Ascending aorta (tissue), 2 donors: ENCODE results near the gene PPARD. TPM values are rescaled to one million over a fixed set of nuclear protein-coding genes. Genes with fewer than 3 reads are reported as not detected.
A peak's percentile ranks its signal among the peaks of the same experiment; 100 is the strongest.

Experiments used
- DNase-seq, 2 donors: peaks; one replicate each; pipeline ENCODE4 v3.0.0-alpha.2; 2019; ENCODE audit warnings: low spot score in 2 of 2
- H3K27ac ChIP-seq, 2 donors: fragments of 200-600 bp; sonication (generic); one replicate each; pipeline ENCODE4 v1.5.1; 2016 to 2017; ENCODE audit warnings: mild to moderate bottlenecking in 1 of 2
- H3K27me3 ChIP-seq: fragments of 200-600 bp; sonication (generic); one replicate; pipeline ENCODE4 v1.5.1; 2017
- H3K36me3 ChIP-seq, 2 donors: fragments of 200-600 bp; sonication (generic); one replicate each; pipeline ENCODE4 v1.5.1; 2016
- H3K4me1 ChIP-seq, 2 donors: fragments of 200-600 bp; sonication (generic); one replicate each; pipeline ENCODE4 v1.5.1; 2016 to 2017; ENCODE audit warnings: mild to moderate bottlenecking in 1 of 2
- H3K4me3 ChIP-seq, 2 donors: fragments of 200-600 bp; sonication (generic); one replicate each; pipeline ENCODE4 v1.5.1; 2016 to 2017; ENCODE audit warnings: mild to moderate bottlenecking in 1 of 2
- H3K9me3 ChIP-seq, 2 donors: fragments of 200-600 bp; sonication (generic); one replicate each; pipeline ENCODE4 v1.5.1; 2016
- CTCF ChIP-seq, 3 experiments: fragments of 200-600 bp in 2 of 3; fragments of 450-650 bp in 1 of 3; sonication (generic) in 2 of 3; IDR thresholded peaks; one replicate each; pipeline ENCODE4 v1.5.1; 2016 to 2019; ENCODE audit warnings: antibody characterized with exemption in 3 of 3, mild to moderate bottlenecking in 1 of 3, moderate library complexity in 1 of 3
- intact Hi-C: fragments of 100-400 bp; cut with DNase I; formaldehyde crosslinking; loops from one replicate; pipeline ENCODE4 v1.15.1; 2023
- total RNA-seq: library from RNA; depleted of rRNA; stranded (reverse); fragments of >200 nt; gene quantifications from one replicate; pipeline ENCODE4 v1.1.0, GENCODE V29; 2016

Gene PPARD
- total RNA-seq, 1 donor from 2014 or later = 21.1 TPM

DNA sequence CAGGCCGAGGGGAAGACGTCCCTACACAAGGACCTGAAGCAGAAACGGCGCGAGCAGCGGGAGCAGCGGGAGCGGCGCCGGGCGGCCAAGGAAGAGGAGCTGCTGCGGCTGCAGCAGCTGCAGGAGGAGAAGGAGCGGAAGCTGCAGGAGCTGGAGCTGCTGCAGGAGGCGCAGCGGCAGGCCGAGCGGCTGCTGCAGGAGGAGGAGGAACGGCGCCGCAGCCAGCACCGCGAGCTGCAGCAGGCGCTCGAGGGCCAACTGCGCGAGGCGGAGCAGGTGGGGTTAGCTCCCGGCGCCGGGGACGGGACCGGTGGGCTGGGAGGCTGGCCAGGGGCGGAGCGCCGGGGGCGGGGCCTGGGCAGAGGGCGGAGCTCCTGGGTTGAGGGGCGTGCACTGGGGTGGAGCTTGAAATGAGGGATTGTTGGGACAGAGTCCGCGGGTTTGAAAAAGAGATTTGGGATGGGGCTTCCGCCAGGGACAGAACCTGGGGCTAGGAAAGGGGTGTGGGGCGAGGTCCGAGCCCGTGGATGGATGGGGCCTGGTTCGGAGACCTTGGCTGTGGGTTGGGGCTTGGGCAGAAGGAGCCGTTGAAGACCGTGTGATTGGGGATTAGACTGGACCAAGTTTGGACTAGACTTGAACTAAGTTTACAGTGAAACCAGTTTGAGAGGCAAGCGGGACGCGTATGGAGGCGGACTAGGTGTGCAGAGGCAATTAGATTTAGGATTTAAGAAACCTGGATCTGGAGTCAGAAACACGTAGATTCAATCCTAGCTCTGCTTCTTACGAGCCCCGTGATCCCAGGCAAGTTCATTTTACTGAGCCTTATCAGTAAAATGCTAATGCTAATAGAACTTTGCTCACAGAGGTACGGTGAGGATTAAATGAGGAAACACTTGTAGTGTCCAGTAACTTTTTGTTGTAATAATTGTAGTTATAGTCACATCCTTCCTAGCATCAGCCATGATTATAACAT is 23.9 kb upstream of the PPARD start:
- Histone ChIP-seq H3K27me3 (no peaks in the 10 kb centered on the region), H3K4me3 (peak overlapping the region; percentile 44 to 64), H3K36me3 (no peaks in the 10 kb centered on the region), H3K9me3 (no peaks in the 10 kb centered on the region), H3K27ac (peak overlapping the region in 1 of 2 donors; percentile 7), H3K4me1 (peaks cover 0 to 3% of the 10 kb centered on the region in 2 donors)
- peak in 1 of 2 donors; percentile 87 for DNase-seq
- peak in 1 of 3 experiments; percentile 12 for TF ChIP-seq CTCF (IDR thresholded peaks at IDR 0.05)
- intact Hi-C loops = no loop called here

GRCh38 chr6:35319346-35320030 is 22.9 kb upstream of the PPARD start:
- Histone ChIP-seq H3K27me3 (no peaks in the 10 kb centered on the region), H3K4me3 (no peak overlapping the region), H3K36me3 (no peaks in the 10 kb centered on the region), H3K4me1 (peaks cover 0 to 3% of the 10 kb centered on the region in 2 donors), H3K27ac (no peak overlapping the region), H3K9me3 (no peaks in the 10 kb centered on the region)
- DNase-seq = no peak
- TF ChIP-seq CTCF (IDR thresholded peaks at IDR 0.05) = no peak
- intact Hi-C loops = no loop called here

- Histone ChIP-seq H3K36me3 (no peaks in the 10 kb centered on the region), H3K4me3 (no peak overlapping the region), H3K27me3 (no peaks in the 10 kb centered on the region), H3K9me3 (no peaks in the 10 kb centered on the region), H3K27ac (no peak overlapping the region), H3K4me1 (peaks cover 0 to 3% of the 10 kb centered on the region in 2 donors)
- intact Hi-C loops = no loop called here
- no peak for TF ChIP-seq CTCF (IDR thresholded peaks at IDR 0.05)
- no peak for DNase-seq
Measured at GRCh38 chr6:35320031-35320410, 22.3 kb upstream of the PPARD start.

GRCh38 chr6:35321091-35321490 is 21.3 kb upstream of the PPARD start:
- no peaks in the 10 kb centered on the region for H3K27me3 ChIP-seq
- no peak overlapping the region for H3K4me3 ChIP-seq
- no peak for TF ChIP-seq CTCF (IDR thresholded peaks at IDR 0.05)
- no peak for DNase-seq
- no peak overlapping the region for H3K27ac ChIP-seq
- peaks cover 0 to 3% of the 10 kb centered on the region in 2 donors for H3K4me1 ChIP-seq
- intact Hi-C loops = no loop called here
- no peaks in the 10 kb centered on the region for H3K9me3 ChIP-seq
- no peaks in the 10 kb centered on the region for H3K36me3 ChIP-seq

DNA sequence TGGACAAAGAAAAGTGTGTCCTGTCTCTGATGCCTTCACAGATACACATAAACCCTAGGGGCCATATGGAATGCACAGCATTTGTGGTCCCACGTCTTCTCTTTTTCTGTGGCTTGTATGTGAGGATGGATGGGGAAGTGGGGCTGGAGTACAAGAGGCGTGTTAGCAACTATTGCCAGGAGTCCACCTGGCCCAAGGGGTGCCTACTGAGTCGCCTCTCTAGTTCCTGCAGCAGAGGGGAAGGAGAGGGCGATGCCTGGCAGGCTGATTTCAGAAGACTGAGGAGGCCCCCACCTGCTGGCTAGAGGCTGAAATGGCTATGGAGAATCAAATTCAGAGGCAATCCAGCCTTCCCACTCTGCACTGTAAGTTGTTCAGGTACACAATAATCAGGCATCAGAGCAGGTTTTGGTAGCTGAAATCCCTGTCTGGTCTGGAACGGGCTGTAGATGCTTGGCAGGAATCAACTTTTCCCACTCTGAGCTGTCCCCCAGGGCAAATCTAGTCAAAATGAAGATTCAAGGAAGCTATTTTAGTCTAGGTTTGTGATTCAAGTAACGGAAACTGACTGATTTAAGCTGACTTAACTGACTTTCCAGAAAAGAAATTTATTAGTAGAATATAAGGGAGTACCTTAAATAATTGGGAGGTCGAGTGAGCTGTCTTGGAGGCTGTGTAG is 14.9 kb upstream of the PPARD start:
- Histone ChIP-seq H3K36me3 (no peaks in the 10 kb centered on the region), H3K27me3 (no peaks in the 10 kb centered on the region), H3K27ac (no peak overlapping the region), H3K4me3 (no peak overlapping the region), H3K4me1 (no peaks in the 10 kb centered on the region), H3K9me3 (no peaks in the 10 kb centered on the region)
- TF ChIP-seq CTCF (IDR thresholded peaks at IDR 0.05) = peak; percentile 44 to 64 (median 51)
- DNase-seq = peak in 1 of 2 donors; percentile 77
- intact Hi-C loops = loop anchor here (5.0 kb wide), 1 partner anchor 35 kb away; no protein-coding TSS in a partner anchor
